Measurements from ENCODE around the gene ABLIM2.

DNA sequence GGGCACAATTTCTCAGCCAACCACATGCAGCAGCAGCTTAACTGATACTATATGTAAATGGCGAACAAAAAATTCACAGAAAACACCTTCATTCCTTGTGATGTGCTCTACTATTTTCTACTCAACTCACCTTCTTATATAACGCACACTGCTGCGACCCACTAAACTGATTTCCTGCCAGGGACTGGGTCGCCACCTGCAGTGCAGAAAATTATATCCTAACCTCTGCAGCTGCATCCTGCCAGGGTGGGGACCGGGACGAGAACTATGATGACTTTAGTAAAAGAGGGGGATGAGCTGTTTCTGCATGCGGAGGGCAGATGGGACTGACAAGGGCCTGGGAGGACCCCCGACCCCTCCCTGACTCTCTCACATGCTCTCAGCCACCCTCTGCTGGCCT lies 27.4 kb downstream of the ABLIM2 start:
- TF ChIP-seq, protein P1, sequence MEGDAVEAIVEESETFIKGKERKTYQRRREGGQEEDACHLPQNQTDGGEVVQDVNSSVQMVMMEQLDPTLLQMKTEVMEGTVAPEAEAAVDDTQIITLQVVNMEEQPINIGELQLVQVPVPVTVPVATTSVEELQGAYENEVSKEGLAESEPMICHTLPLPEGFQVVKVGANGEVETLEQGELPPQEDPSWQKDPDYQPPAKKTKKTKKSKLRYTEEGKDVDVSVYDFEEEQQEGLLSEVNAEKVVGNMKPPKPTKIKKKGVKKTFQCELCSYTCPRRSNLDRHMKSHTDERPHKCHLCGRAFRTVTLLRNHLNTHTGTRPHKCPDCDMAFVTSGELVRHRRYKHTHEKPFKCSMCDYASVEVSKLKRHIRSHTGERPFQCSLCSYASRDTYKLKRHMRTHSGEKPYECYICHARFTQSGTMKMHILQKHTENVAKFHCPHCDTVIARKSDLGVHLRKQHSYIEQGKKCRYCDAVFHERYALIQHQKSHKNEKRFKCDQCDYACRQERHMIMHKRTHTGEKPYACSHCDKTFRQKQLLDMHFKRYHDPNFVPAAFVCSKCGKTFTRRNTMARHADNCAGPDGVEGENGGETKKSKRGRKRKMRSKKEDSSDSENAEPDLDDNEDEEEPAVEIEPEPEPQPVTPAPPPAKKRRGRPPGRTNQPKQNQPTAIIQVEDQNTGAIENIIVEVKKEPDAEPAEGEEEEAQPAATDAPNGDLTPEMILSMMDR (IDR thresholded peaks at IDR 0.05; ENCODE audit: low read length), result no peak
- no peak for TF ChIP-seq EZH2 (optimal IDR thresholded peaks at IDR 0.05; ENCODE audit: low read depth, low read length)
- TF ChIP-seq EZH2phosphoT487 (IDR thresholded peaks at IDR 0.05; ENCODE audit: low read length), result no peak
